GM21360 (cell line): ENCODE data around the gene FSTL1.

ENCODE experiments used
- ATAC-seq: cut with Tn5 transposase; IDR thresholded peaks from one replicate; pipeline ENCODE4 v1.9.1; 2021; ENCODE audit warnings: mild to moderate bottlenecking, moderate library complexity; ENCODE audit not compliant: unreplicated experiment

Gene FSTL1

GRCh38 chr3:120468635-120469295 is 18.0 kb upstream of the FSTL1 start:
- no peak for ATAC-seq

DNA sequence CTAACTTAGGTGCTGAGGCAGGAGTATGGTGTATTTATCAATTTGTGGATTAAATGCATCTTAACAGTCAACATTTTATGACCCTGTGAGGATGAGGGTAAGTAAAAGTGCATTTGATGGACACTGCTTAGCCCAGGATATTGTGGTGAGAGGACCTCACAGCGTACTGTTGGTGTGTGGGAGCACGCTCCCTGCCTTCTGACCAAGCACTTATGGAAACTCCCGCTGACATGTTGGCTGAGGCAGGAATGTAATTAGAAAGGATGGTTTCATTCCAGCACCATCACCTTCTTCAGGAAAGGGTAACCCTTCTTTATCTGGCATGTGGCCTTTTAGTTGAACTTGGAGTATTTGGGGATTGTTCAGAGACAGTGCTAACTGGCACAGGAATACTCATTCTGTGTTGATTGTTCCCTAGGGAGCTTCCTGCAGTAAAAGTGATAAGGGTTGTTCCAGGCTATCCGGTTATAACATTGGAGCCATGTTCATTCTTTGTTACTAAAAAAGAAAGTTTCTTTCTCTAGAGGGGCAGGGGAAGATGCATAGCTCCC is 11.7 kb upstream of the FSTL1 start:
- ATAC-seq = no peak

DNA sequence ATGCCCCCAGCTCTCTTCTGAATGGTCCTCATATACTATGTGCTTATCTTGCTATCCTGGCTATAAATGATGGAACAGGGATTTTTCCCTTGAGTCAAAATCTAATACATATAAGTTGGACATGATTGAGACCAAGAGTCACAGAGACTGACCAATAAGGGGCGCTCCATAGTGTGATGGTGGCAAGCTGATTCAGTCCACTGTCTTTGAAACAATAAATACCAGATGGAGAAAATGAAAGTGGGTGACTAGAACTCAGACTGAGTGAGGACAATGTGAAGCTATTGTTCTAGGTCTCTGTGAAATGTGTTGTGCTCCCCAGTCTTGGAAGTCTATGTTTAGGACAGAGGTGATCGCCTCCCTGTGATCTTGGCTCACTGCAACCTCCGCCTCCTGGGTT is 10.6 kb upstream of the FSTL1 start:
- ATAC-seq = no peak

DNA sequence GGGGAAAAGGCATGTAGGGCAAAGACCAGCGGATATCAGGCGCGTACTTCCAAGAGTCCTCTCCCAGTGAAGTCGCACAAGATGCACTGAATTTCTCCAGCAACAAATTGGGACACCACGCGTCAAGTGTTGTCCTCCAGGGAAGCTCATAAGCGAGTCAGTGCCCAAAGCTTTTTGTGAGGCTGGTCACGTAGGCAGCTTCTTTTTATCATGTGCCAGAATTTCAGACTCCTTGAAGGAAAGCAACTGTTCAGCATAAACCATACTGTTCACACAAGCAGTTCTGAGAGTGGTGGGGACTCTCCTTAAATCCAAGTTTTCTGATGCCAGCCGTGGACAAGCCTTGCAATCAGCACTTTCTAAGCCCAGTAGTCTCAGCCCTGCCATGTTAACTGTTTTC is 10.1 kb upstream of the FSTL1 start:
- no peak for ATAC-seq

DNA sequence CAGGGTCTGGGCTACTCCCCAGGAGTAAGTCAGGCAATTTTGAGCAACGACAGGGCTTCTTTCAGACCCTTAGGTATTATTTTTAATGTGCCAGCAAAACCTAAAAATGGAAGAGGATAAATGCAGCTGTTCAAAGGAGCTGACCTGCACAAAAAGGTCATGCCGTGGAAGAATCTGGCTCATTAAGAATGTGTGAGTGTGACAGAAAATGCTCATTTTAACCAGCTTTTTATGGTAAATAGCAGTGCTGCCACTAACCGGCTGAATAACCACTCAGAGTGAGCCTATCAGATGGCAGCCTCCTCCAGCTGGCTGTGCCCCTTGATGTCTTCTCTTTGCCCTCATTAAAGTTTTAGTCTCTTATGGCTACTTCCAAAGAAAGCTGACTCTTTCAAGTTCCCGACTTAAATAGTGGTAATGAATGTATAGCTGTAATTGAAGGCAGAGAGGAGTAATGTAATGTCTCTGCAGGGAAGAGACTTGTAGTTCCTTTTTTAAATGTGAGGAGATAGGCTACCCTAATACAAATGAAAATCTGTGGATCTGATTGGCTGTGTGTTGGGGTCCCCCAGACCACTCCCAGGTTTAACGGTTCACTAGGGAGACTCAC is 9.5 kb upstream of the FSTL1 start:
- ATAC-seq = no peak

DNA sequence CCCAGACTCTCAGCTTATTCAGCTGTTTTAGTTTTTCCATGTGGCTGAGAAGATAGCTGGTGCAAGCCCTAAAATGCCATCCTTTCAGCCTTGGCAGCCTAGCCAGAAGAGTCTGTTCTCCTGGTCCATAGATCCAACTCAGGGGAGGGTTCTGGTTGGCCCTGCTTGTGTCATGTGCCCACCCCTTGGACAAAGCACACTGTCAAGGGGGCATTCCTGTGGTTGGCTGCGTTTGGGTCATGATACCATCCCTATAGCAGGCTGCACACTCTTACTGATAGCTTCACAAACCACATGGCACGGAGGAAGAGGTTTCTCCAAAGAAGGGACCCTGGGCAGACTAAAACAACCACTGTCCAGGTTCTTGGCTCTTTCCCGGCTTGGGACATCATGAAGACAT is 8.4 kb upstream of the FSTL1 start:
- ATAC-seq = no peak

GRCh38 chr3:120457827-120458226 is 7.0 kb upstream of the FSTL1 start:
- ATAC-seq = no peak

- ATAC-seq = no peak
These were observed 3.4 kb upstream of the FSTL1 start for GRCh38 chr3:120454076-120454689.

DNA sequence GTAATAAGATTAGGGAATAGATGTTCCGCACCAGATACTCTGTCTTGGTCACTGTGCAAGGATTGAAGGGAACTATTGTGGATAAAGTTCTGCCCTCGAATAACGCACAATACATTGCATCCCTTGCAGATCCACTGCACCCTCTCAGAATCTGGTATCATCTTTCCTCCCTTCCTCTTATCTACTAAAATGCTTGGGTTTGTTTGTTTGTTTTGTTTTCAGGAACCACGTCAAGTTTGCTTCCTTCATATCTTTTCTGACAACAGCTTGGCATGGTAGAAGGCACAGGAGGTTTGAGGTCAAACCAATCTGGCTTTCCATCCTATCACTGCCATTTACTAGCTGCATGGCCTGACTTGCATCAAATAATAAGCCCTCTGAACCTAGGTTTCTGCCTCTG is 2.0 kb upstream of the FSTL1 start:
- no peak for ATAC-seq

DNA sequence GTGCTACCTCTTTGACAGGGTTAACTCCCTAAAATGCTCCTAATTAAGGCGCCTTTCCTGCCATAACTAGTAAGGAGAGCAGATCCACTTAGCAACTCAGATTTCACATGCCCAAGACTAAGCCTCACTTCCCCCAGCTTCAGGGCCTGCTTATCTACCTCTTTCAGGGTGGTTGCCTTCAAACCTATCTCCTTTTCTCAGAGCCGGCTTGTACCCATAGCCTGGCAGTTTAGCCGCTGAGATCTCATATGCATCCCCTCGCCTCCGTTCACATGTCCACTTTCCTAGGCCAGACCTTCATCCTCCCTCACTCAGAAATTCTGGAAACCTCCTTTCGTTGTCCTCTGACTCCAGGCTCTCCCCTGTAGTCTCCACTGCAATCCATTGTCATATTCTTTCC is 1.0 kb upstream of the FSTL1 start:
- ATAC-seq = no peak

DNA sequence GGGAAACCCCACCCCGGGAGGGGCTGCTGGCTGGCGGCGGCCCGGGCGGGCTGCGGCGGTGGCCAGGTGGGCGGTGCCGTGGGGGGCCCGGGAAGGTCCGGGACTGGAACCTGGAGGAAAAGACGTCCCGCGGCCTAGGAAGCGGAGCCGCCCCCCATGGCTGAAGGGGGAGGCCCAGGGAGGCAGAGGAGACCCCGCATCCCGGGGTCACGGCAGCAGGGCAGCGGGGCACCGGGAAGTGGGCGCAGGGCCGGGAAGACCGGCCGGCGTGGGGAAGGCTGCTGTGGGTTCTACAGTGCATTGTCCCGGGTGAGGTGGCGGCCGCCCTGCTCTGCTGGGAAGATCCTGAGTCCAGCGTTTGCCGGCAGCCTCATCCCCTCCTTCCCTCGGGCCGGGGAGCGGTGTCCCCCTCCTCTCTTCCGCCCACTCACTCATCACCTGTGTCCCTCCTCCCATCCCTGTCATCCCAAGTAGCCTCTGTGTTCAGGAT is 525 bp upstream of the FSTL1 start:
- no peak for ATAC-seq

DNA sequence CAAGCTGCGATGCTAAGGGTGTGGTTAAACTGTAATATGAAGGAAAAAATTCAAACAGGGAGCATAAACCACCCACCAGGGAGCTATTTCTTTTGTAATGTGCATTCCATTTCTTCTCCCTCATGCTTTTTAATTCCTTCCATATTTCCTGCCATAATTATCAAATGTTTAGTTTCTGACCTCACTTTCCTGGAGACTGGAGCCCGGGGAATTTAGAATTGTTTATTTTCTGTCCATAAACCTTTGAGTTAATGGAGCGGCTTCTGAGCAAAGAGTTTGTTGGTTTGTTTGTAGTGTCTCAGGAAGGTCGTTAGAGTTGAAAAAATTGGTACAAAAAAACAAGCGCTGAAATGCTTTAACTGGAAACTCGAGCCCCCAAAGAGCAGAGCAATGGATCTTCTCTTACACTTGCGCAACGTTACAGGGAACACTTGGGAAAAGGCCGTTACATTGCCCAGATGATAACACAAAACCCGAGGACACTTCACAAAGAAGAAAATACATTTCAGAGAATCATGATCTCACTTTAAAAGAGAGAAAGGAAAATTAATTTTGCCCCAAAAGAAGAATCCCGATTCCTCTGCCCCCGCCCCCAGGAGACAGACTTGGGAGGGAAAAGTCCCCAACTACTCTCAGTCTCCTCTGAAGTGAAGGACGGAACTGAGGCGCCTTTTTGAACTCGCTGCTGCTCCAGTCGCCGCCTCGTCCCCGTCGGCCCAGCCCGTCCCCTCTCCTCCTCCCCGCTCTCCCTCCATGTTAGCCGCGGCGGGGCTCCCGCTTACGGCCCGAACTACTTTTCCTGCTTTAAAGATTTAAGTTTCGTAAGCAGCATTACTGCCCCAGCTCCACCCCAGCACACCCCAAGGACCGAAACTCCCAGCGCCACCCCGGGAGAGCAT is 842 bp downstream of the FSTL1 start:
- no peak for ATAC-seq

- no peak for ATAC-seq
These were observed 1.5 kb downstream of the FSTL1 start for GRCh38 chr3:120449251-120449650.

DNA sequence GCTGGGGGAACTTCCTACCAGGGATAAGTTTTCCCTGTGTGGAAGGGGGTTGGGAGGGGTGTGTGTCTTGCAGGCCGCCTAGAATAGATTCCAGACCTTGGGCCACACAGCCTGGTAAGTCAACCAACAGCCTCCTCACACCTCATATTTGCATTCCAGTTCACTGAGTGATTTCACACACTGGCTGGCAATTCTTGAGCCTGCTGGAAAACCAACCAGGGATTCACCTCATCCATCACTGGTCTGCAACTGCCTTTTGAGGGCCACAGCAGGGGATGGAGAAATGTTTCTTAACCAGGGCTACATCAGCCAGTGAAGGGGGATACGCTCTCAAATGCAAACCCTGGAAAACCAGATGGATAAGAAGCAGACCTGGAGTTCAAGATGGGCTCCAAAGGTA is 2.0 kb downstream of the FSTL1 start:
- ATAC-seq = no peak

DNA sequence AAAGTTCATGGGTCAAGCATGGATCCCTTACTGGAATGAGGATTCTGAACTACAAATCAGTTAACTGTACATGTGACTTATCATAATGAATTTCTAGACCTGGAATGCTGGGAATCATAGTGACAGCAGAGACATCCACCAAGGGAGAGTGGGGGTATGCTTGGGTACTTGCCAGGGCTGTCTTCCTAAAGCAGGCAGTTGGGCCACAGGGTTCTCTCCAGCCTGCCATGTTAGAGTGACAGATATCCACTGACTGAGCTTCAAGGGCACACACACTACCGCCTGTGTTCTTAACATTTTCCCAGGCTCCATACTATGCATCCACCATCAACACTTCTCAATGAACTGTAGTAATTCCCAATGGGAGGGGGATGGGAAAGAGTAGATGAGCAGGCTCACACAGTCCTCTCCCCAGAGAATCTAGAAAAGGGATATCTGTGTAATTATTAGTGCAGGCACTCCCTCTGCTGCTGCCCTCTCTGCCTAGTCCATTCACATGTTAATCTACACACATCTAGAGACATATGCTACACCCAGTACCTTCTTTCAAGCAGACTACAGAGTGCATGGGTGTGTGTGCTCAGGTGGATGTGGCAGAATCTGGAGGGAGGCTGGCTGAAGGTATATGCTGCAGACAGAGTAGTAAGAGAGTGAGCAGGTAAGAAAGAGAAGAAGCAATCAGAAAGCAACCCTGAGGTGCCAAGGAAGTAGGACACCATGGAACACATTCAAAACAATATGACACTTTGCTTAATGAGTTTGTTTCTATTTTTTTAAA is 3.7 kb downstream of the FSTL1 start:
- no peak for ATAC-seq

DNA sequence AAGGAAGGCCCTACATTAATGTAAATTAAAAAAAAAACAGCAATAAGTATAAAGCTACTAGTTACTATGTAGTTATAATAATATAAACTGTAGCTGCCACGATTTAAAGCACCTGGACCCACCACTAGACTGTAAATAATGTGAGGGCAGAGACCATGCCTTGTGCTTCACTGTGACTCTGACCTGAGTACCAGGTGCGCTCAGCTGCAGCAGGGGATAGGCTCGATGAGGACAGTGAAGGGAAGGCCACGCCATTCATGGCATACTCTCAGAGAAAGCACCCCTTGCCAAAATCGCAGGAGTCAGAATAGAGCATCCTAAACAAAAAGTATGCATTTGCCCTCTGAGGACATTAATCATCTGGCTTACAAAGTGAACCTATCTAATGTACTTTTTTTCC is 5.1 kb downstream of the FSTL1 start:
- ATAC-seq = no peak

DNA sequence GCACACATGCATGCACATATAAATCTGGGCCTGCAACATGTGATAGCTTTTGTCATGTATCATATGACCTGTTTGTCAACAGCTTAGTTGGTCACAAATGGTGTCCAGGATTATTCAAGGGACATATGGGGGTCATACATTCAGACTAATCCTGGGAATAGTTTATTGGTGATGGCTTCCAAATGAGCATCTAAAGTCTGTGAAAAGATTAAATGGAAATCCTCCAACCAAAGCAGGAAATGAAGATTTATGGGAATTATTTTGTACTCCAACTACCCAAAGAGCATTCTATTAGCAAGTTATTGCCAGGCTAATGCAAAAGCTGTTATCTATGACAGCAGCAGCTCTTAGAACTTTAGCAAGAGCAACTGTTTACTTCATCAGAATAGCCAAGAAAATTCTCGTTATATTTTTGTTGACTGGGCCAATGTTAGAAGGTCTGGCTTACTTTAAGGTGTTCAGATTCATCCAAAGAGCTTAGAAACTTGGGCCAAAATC is 7.1 kb downstream of the FSTL1 start:
- ATAC-seq = no peak

DNA sequence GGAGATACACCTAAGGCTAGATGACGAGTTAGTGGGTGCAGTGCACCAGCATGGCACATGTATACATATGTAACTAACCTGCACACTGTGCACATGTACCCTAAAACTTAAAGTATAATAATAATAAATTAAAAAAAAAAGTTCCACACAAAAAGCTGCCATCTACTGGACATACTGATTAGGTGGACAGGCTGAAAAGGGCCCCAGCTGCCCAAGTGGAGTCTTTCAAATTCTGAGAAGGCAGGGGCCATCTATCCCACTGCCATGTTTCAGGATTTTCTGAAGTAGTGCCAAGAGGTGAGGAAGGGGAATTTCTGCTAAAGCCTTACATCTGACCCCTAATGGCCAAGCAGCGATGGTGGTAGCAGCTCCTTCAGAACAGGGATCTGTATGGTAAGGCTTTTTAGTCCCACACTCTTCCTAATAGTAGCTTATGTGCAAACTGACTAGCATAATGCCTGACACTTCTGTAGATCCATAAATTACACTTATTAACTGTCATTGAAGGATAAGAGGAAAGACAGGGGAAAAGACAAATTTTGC is 7.7 kb downstream of the FSTL1 start:
- no peak for ATAC-seq

GRCh38 chr3:120441776-120442175 is 9.0 kb downstream of the FSTL1 start:
- no peak for ATAC-seq

GRCh38 chr3:120440762-120441161 is 10.0 kb downstream of the FSTL1 start:
- ATAC-seq = no peak
